B cell (primary cell): ENCODE results near the gene CPNE9. TPM values are rescaled to one million over a fixed set of nuclear protein-coding genes. Genes with fewer than 3 reads are reported as not detected.

Experiments
- ATAC-seq: fragments of 200-7000 bp; cut with Tn5 transposase; one replicate; pipeline ENCODE4 v1.10.0; 2021; ENCODE audit warnings: low read depth, mild to moderate bottlenecking, moderate number of reproducible peaks, moderate library complexity
- CTCF ChIA-PET: fragments of 350-600 bp; sonication (Branson Sonifier 250); formaldehyde crosslinking; loops from one replicate; lab custom pipeline; 2021; ENCODE audit warnings: antibody characterized with exemption, inconsistent platforms; lab: Charles Lee
- POLR2A ChIA-PET: fragments of 350-600 bp; sonication (Branson Sonifier 250); formaldehyde crosslinking; loops from one replicate; lab custom pipeline; 2021; ENCODE audit warnings: antibody characterized with exemption; lab: Charles Lee
- DNase-seq: peaks from one replicate; pipeline ENCODE4 v3.0.0; 2013
- H2AFZ ChIP-seq: 2 replicates; pipeline ENCODE4 v1.6.1; 2012; ENCODE audit warnings: mild to moderate bottlenecking, low read depth, low read length; ENCODE audit not compliant: insufficient read depth, poor library complexity, severe bottlenecking
- H3K27ac ChIP-seq, 2 donors: 1 replicate in 1 of 2; 2 replicates in 1 of 2; pipeline ENCODE4 v1.5.1; 2012 to 2013; ENCODE audit warnings: low read length in 2 of 2, mild to moderate bottlenecking in 2 of 2, moderate library complexity in 1 of 2
- H3K27me3 ChIP-seq, 4 experiments: fragments of 200-600 bp in 1 of 4; sonication (generic) in 1 of 4; replicated peaks in 1 of 4; 1 replicate in 2 of 4; 2 replicates in 2 of 4; pipeline versions ENCODE4 v1.6.1 to v1.7.0; 2013 to 2016; ENCODE audit warnings: low read length in 3 of 4, mild to moderate bottlenecking in 2 of 4, mixed read lengths in 1 of 4, moderate library complexity in 1 of 4; ENCODE audit not compliant: insufficient read depth in 4 of 4, control insufficient read depth in 3 of 4; ENCODE audit errors: control extremely low read depth in 1 of 4
- H3K36me3 ChIP-seq, 2 experiments: replicated peaks in 1 of 2; 1 replicate in 1 of 2; 2 replicates in 1 of 2; pipeline versions ENCODE4 v1.6.1 to v1.7.1; 2013; ENCODE audit warnings: low read length in 1 of 2; ENCODE audit not compliant: insufficient read depth in 2 of 2, control insufficient read depth in 1 of 2; ENCODE audit errors: control extremely low read depth in 1 of 2, extremely low read depth in 1 of 2
- H3K4me1 ChIP-seq, 2 donors: fragments of 200-600 bp in 1 of 2; sonication (generic) in 1 of 2; 1 replicate in 1 of 2; 2 replicates in 1 of 2; pipeline versions ENCODE4 v1.5.1 to v1.6.1; 2013 to 2017; ENCODE audit warnings: low read length in 2 of 2; ENCODE audit not compliant: control insufficient read depth in 2 of 2, insufficient read depth in 2 of 2
- H3K4me2 ChIP-seq: replicated peaks from 2 replicates; pipeline ENCODE3; 2012; ENCODE audit warnings: mild to moderate bottlenecking, low read depth, low read length; ENCODE audit not compliant: poor library complexity, severe bottlenecking
- H3K4me3 ChIP-seq, 5 experiments: fragments of 200-600 bp in 1 of 5; sonication (generic) in 1 of 5; 1 replicate in 3 of 5; 2 replicates in 2 of 5; pipeline versions ENCODE4 v1.5.1 to v1.7.0; 2011 to 2016; ENCODE audit warnings: low read length in 4 of 5, mild to moderate bottlenecking in 4 of 5, low read depth in 2 of 5, control low read depth in 1 of 5, moderate library complexity in 1 of 5; ENCODE audit not compliant: insufficient read depth in 1 of 5; ENCODE audit errors: control extremely low read depth in 1 of 5, extremely low read depth in 1 of 5
- H3K79me2 ChIP-seq: fragments of 200-600 bp; sonication (generic); one replicate; pipeline ENCODE4 v1.6.0; 2016; ENCODE audit warnings: low read length; ENCODE audit not compliant: control insufficient read depth, insufficient read depth
- H3K9ac ChIP-seq: fragments of 200-600 bp; sonication (generic); 2 replicates; pipeline ENCODE4 v1.6.1; 2017; ENCODE audit warnings: mild to moderate bottlenecking, low read length, moderate library complexity
- H3K9me3 ChIP-seq, 3 donors: one replicate each; pipeline versions ENCODE4 v1.6.1 to v1.7.1; 2013; ENCODE audit warnings: low read length in 2 of 3; ENCODE audit not compliant: control insufficient read depth in 2 of 3, insufficient read depth in 1 of 3; ENCODE audit errors: control extremely low read depth in 1 of 3
- H4K20me1 ChIP-seq: 2 replicates; pipeline ENCODE4 v1.6.0; 2012; ENCODE audit warnings: mild to moderate bottlenecking, low read length; ENCODE audit not compliant: insufficient read depth, control insufficient read depth, poor library complexity, severe bottlenecking
- H3K27ac Mint-ChIP-seq: one replicate; pipeline ENCODE4 v1.8.0; 2021; ENCODE audit warnings: mixed read lengths
- H3K27me3 Mint-ChIP-seq: one replicate; pipeline ENCODE4 v1.8.0; 2021; ENCODE audit warnings: mixed read lengths
- H3K4me1 Mint-ChIP-seq: one replicate; pipeline ENCODE4 v1.8.0; 2021; ENCODE audit warnings: mixed read lengths
- H3K4me3 Mint-ChIP-seq: one replicate; pipeline ENCODE4 v1.8.0; 2021; ENCODE audit warnings: mixed read lengths
- H3K9me3 Mint-ChIP-seq: one replicate; pipeline ENCODE4 v1.8.0; 2022; ENCODE audit warnings: mixed read lengths; ENCODE audit not compliant: insufficient read depth
- EZH2 ChIP-seq: IDR thresholded peaks from 2 replicates; pipeline ENCODE4 v1.6.1; 2012; ENCODE audit warnings: borderline replicate concordance, low read depth, mild to moderate bottlenecking, moderate library complexity, low read length; ENCODE audit not compliant: insufficient read depth, poor library complexity, severe bottlenecking
- WGBS: methylation state at CpG from one replicate; pipeline ENCODE4 v1.1.5; 2013; ENCODE audit warnings: missing lambda C conversion rate; ENCODE audit not compliant: insufficient coverage; 5-methylcytosine and 5-hydroxymethylcytosine counted together
- intact Hi-C: fragments of 100-400 bp; cut with micrococcal nuclease; formaldehyde crosslinking; loops from one replicate; pipeline ENCODE4 v1.10.0; 2022
- polyA plus RNA-seq: library from polyadenylated mRNA; depleted of rRNA; stranded (reverse); fragments of >200 nt; gene quantifications from 2 replicates; pipeline ENCODE4 v1.2.3, GENCODE V29; 2012
- total RNA-seq, 2 donors: library from RNA; stranded (reverse); fragments of 120-200 nt in 1 of 2; gene quantifications; 1 replicate in 1 of 2; 2 replicates in 1 of 2; pipeline versions ENCODE4 v1.2.3 to v1.2.4, GENCODE V29; 2013 to 2022
- TF ChIP-seq, protein P1 (sequence below): fragments of 200-600 bp; IDR thresholded peaks from one replicate; pipeline ENCODE4 v1.8.0; 2022; ENCODE audit warnings: antibody characterized with exemption, mild to moderate bottlenecking

Gene CPNE9
- total and polyA plus RNA-seq, 2 donors (not counting 1 experiment from before 2014, with no cell fraction given): 0.30 to 0.37 TPM

DNA sequence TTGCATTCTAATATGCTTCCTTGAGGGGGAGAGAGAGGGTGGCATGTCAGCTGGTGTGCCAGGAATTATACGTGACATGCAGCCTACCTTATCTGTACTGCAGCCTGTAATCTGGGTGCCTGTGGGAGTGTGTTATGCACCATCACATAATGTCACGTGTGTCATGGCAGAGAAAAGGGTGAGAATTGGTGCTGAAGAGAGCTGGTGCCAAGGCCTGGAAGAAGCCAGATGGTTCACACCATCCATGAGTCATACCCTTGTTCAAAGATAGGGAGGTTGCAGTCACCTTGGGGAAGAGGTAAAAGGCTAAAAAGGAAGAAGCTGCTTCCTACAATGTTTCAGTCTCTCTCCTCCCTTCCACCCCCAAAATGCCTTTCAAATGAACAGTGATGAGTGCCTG lies 33.2 kb downstream of the CPNE9 start:
- Mint-ChIP-seq H3K4me1 (peaks cover 37% of the 10 kb centered on the region), H3K9me3 (no peaks in the 10 kb centered on the region), H3K4me3 (no peak overlapping the region), H3K27ac (no peak overlapping the region), H3K27me3 (no peaks in the 10 kb centered on the region)
- WGBS: no CpG with 5 or more reads among the region's 2 CpGs
- no peak overlapping the region for H3K9ac ChIP-seq
- DNase-seq (no peak), ATAC-seq (no peak)
- H3K27ac ChIP-seq: no peak overlapping the region
- peaks cover 37% of the 10 kb centered on the region for H4K20me1 ChIP-seq
- H3K4me3 ChIP-seq: no peak overlapping the region
- no peaks in the 10 kb centered on the region for H3K27me3 ChIP-seq
- intact Hi-C loops: loop anchor here (10.0 kb wide), 1 partner anchor 378 kb away; the partner anchor contains the start of gene BRK1
- H3K4me1 ChIP-seq: peaks cover 13 to 16% of the 10 kb centered on the region in 2 donors
- ChIA-PET CTCF (interaction anchor here (0.6 to 1.1 kb wide), 5 partner anchors 8 to 15 kb away, joined by 3 to 5 read pairs (median 3); partner anchors contain the start of gene OGG1), POLR2A (interaction anchor here (1.1 to 1.5 kb wide), 2 partner anchors 11 to 12 kb away, joined by 3 to 4 read pairs; no protein-coding TSS in a partner anchor)
- peaks cover 32% of the 10 kb centered on the region for H3K79me2 ChIP-seq
- peaks cover 7 to 71% of the 10 kb centered on the region in 2 experiments for H3K36me3 ChIP-seq
- no peaks in the 10 kb centered on the region for H3K9me3 ChIP-seq
- no peak overlapping the region for H2AFZ ChIP-seq
- H3K4me2 ChIP-seq: no peak overlapping the region
- TF ChIP-seq, protein P1, sequence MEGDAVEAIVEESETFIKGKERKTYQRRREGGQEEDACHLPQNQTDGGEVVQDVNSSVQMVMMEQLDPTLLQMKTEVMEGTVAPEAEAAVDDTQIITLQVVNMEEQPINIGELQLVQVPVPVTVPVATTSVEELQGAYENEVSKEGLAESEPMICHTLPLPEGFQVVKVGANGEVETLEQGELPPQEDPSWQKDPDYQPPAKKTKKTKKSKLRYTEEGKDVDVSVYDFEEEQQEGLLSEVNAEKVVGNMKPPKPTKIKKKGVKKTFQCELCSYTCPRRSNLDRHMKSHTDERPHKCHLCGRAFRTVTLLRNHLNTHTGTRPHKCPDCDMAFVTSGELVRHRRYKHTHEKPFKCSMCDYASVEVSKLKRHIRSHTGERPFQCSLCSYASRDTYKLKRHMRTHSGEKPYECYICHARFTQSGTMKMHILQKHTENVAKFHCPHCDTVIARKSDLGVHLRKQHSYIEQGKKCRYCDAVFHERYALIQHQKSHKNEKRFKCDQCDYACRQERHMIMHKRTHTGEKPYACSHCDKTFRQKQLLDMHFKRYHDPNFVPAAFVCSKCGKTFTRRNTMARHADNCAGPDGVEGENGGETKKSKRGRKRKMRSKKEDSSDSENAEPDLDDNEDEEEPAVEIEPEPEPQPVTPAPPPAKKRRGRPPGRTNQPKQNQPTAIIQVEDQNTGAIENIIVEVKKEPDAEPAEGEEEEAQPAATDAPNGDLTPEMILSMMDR: no peak
- no peak for TF ChIP-seq EZH2

DNA sequence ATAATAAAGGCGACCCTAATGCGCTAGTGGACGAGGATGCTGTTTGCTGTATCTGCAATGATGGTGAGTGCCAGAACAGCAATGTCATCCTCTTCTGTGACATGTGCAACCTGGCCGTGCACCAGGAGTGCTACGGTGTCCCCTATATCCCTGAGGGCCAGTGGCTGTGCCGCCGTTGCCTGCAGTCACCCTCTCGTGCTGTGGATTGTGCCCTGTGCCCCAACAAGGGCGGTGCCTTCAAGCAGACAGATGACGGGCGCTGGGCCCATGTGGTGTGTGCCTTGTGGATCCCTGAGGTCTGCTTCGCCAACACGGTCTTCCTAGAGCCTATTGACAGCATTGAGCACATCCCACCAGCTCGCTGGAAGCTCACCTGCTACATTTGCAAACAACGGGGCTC lies 35.5 kb downstream of the CPNE9 start:
- Histone ChIP-seq H3K9me3 (no peaks in the 10 kb centered on the region), H3K9ac (no peak overlapping the region), H3K4me2 (no peak overlapping the region), H3K27ac (no peak overlapping the region), H3K4me3 (no peak overlapping the region), H4K20me1 (peaks cover 21% of the 10 kb centered on the region), H3K27me3 (no peaks in the 10 kb centered on the region), H3K79me2 (peaks cover 17% of the 10 kb centered on the region), H3K36me3 (peaks cover 7 to 93% of the 10 kb centered on the region in 2 experiments), H2AFZ (no peak overlapping the region), H3K4me1 (no peaks in the 10 kb centered on the region)
- CTCF ChIA-PET: interaction anchor here (1.4 kb wide), 1 partner anchor 12 kb away, joined by 4 read pairs; no protein-coding TSS in a partner anchor
- Mint-ChIP-seq H3K27me3 (no peaks in the 10 kb centered on the region), H3K9me3 (no peaks in the 10 kb centered on the region), H3K4me3 (no peak overlapping the region), H3K4me1 (peaks cover 18% of the 10 kb centered on the region), H3K27ac (no peak overlapping the region)
- WGBS: 97% methylated on average over 15 of the region's 15 CpGs
- ATAC-seq: no peak
- TF ChIP-seq, protein P1: no peak
- POLR2A ChIA-PET: no interaction called here
- intact Hi-C loops: loop anchor here (10.0 kb wide), 1 partner anchor 376 kb away; the partner anchor contains the start of gene BRK1
- DNase-seq: no peak
